ENCODE results near the gene MCL1.

MCL1 gene

DNA sequence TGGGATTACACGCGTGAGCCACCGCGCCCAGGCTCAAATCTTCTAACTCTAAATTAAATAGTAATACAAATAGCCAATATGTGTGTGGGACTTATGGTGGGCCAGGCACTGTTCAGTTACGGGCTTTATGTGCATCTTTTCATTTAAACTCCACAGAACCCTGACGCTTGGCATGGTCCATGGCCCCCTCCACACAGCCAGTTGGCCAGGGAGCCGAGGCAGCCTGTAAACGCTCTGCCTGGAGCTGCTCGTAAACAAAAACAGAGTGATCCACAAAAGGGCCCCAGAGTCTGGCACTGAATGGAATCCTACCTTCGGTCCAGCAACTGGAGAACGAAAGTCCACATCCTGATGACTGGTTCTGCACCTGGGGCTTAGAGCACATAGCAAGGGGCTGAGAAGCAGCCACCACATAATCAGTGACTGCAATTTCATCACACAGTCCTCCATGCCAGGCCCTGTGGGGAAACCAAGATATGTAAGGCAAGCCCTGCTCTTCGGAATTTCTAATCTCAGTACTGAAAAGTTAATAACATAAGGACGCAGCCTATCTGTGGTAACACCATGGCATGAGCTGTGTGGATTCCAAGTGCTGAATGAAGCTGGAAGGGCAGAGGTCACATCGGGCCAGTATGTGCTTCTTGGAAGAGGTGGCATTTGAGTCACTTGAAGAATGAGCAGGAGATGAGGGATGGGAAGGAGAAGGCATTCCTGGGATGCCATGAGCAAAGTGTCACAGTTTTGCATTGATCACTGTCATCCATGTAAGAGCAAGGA lies 43.7 kb downstream of the MCL1 start:
- DNase-seq = no peak

- DNase-seq = no peak
These were observed 45.4 kb downstream of the MCL1 start for GRCh38 chr1:150534002-150534401.

DNA sequence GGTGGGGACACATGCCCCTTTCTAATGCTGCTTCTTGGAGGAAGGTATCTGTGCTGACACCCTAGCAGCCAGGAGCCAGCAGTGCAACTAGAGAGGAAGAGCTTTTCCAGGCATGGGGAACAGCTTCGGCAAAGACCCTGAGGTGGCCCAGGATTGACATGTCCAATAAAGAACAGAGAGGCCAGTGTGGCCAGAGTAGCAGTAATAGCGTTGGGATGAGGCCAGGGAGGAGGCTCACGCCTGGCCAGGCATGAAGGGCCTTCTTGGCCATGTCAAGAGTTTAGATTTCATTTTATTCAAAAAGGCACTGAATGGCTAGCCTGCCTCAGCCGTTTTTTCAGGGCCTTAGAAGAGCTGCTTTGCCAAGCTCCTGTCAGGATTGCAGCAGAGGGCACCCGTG lies 46.5 kb downstream of the MCL1 start:
- DNase-seq = no peak

GRCh38 chr1:150530491-150531159 lies 48.8 kb downstream of the MCL1 start:
- DNase-seq = no peak

DNA sequence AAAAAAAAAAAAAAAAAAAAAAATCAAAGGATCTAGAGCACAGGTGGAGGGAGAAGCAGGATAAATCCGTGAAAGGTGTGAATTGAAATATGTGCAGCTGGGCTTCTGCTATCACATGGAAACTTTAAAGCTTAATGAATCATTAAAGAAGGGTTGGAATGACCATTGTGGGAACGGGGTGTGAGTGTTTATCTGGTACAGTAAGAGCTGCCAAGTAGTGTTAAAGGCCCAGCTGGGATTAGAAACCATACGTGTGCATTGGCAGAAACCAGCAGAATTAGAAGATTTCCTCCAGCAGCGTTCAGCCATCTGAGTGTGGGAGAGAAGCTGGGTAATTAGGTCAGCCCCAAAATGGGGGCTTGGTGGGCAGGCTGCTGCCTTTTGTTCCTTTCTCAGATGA lies 50.4 kb downstream of the MCL1 start:
- no peak for DNase-seq

GRCh38 chr1:150528196-150528595 lies 51.2 kb downstream of the MCL1 start:
- DNase-seq = no peak

DNA sequence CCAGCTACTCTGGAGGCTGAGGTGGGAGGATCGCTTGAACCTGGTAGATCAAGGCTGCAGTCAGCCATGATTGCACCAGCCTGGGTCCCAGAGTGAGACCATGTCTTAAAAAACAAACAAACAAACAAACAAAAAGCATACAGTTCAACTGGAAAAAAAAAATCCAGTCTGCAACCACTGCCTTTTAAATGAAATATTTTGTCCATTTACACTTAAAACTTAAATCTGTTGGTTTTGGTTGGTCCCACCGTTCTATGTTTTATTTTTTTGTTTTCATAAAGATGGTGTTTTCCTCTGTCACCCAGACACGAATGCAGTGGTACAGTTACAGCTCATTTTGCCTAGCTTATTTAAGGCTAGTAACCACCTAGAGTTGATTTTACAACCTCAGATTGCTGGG lies 54.1 kb downstream of the MCL1 start:
- DNase-seq = no peak

Data from activated CD4-positive, alpha-beta T cell treated with anti-CD3 and anti-CD28 coated beads, Interleukin-2, amount 50 U/mL, for 16 hours (primary cell).